Activated T-cell treated with anti-CD3 and anti-CD28 coated beads, Interleukin-2, amount 50 U/mL, for 72 hours (primary cell): Measurements from ENCODE around the gene SORCS3. TPM values are rescaled to one million over a fixed set of nuclear protein-coding genes. Genes with fewer than 3 reads are reported as not detected.

ENCODE experiments used
- ATAC-seq, 2 donors: fragments of 150-1000 bp; cut with Tn5 transposase; replicated peaks in 1 of 2; 2 replicates each; pipeline ENCODE4 v1.10.0; 2021; ENCODE audit warnings: moderate library complexity in 2 of 2, mild to moderate bottlenecking in 1 of 2
- DNase-seq, 2 donors: peaks; one replicate each; pipeline ENCODE4 v3.0.0; 2021 to 2022; ENCODE audit warnings: mixed read lengths in 1 of 2
- H3K27ac Mint-ChIP-seq: one replicate; pipeline ENCODE4 v1.8.0; 2022; ENCODE audit warnings: mild to moderate bottlenecking, moderate library complexity, mixed read lengths
- H3K27me3 Mint-ChIP-seq: one replicate; pipeline ENCODE4 v1.8.0; 2022; ENCODE audit warnings: low read depth, mixed read lengths
- H3K36me3 Mint-ChIP-seq, 2 donors: one replicate each; pipeline ENCODE4 v1.8.0; 2022; ENCODE audit warnings: mixed read lengths in 2 of 2, mild to moderate bottlenecking in 1 of 2; ENCODE audit not compliant: insufficient read depth in 2 of 2
- H3K4me1 Mint-ChIP-seq: one replicate; pipeline ENCODE4 v1.8.0; 2022; ENCODE audit warnings: low read depth, mixed read lengths
- H3K4me3 Mint-ChIP-seq, 2 donors: one replicate each; pipeline ENCODE4 v1.8.0; 2022; ENCODE audit warnings: mild to moderate bottlenecking in 2 of 2, mixed read lengths in 2 of 2, moderate library complexity in 2 of 2
- H3K9me3 Mint-ChIP-seq, 2 donors: one replicate each; pipeline ENCODE4 v1.8.0; 2022; ENCODE audit warnings: mixed read lengths in 2 of 2
- total RNA-seq, 2 donors: library from RNA; stranded (reverse); gene quantifications; one replicate each; pipeline ENCODE4 v1.2.3, GENCODE V29; 2022

SORCS3 gene
- total RNA-seq, 2 donors from 2014 or later, result not detected

DNA sequence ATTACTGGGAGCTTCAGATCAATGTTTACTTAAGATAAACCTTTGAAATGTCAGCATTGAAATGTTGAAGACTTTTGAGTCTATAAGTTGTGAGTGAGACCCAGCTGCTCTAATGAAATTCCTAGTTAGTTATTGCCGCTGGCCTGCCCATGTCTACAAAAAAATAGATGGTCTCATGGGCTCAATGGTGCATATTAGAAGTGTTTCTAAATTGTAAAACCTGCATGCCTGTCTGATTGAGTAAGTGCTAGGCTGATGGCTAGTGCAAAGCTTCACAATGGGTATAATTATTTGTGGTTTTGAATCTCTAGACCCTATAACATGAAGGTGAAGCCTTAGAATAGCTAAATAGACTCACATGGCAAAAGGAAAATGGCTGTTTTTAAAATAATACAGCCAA, 234.5 kb downstream of the SORCS3 start:
- Mint-ChIP-seq H3K9me3 (no peaks in the 10 kb centered on the region), H3K27me3 (no peaks in the 10 kb centered on the region), H3K27ac (no peak overlapping the region), H3K36me3 (no peaks in the 10 kb centered on the region), H3K4me1 (no peaks in the 10 kb centered on the region), H3K4me3 (no peak overlapping the region)
- no peak for DNase-seq
- ATAC-seq, result no peak

DNA sequence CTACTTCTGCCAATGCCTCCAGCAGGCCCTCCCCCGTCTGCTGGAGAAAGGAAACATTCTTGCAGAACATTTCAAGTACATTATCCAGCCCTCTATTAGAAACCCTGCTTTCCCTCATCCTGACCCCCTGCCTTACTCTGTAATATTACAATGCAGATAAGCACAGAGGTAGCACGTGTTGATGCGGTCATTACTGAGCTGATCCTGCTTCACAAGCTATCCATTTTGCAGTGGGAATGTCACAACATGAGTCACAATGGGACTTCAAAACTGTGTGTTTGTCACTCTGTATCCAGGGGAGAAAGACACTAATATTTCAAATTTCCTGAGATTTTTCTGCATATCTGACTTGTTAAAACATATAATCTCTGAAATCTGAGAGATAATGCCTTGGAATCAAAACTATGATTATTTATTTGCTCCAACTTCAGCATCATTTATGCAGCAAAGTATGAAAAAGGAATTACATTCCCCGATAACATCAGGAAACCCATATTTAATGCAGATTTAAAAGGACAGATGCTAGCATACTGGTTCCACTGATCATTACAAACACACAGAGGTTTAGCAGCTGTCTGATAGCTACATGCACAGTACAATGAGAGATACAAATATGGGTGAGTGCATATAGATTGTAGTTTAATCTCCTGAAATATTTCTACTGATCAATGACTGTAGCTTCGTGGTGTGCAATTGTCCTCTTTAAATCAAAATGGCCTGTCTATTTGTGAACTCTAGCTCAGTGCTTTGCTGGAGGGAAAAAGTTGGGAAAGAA, 239.7 kb downstream of the SORCS3 start:
- no peak for ATAC-seq
- DNase-seq, result no peak
- no peaks in the 10 kb centered on the region for H3K27me3 Mint-ChIP-seq
- no peaks in the 10 kb centered on the region for H3K4me1 Mint-ChIP-seq
- H3K9me3 Mint-ChIP-seq, result no peaks in the 10 kb centered on the region
- no peak overlapping the region for H3K27ac Mint-ChIP-seq
- H3K4me3 Mint-ChIP-seq, result no peak overlapping the region
- no peaks in the 10 kb centered on the region for H3K36me3 Mint-ChIP-seq

DNA sequence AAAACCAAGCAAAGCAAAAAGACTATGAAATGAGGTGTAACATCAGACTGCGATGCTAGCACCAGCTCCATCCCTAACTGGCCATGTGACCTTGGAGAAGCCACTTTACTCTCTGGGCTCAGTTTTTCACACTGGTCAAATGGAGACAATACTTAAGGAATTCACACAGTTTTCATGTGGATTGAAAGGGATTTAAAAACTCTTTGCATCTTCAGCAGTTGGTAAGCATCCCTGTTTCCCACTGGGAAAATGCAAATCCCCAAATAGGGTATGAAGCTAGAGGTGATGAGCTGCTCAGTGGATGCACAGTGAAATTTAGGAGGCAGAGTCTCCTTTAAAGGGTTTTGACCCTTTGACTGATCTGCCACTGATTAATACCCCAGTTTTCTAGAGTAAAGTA, 240.7 kb downstream of the SORCS3 start:
- Mint-ChIP-seq H3K4me1 (no peaks in the 10 kb centered on the region), H3K36me3 (no peaks in the 10 kb centered on the region), H3K9me3 (no peaks in the 10 kb centered on the region), H3K4me3 (no peak overlapping the region), H3K27me3 (no peaks in the 10 kb centered on the region), H3K27ac (no peak overlapping the region)
- DNase-seq (no peak), ATAC-seq (no peak)

DNA sequence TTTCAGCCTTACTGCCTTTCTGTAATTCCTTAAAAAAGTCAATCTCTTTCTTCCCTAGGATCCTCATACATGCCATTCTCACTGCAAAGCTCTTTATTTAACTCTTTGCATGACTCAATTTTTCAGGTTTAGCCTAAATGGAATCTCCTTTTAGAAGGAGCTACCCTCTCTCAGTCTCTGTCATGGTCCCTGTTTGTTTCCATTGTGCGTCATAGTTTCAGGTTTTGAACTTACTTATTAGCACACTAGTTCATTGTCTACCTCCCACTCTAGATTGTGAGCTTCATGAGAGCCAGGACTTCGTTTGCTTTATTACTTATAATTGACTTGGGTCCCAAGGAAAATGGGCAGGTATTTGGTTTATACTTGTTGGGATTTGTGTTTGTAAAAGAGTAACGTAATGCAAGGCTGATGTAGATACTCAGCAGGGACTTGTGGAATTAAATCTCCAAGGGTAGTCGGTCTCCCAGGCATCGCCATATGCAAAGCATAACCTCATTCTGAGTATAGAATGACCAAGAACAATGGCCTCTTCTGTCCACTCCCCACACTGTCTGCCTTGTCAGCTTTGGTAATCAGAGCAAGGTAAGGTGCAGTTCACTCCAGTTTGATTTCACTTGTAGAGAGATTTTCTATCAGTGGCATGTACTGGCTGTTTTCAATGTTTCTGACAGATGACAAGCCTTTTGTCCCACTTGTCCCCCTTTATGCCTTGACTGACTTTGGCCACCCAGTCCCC, 252.0 kb downstream of the SORCS3 start:
- H3K27ac Mint-ChIP-seq, result no peak overlapping the region
- no peak for ATAC-seq

DNA sequence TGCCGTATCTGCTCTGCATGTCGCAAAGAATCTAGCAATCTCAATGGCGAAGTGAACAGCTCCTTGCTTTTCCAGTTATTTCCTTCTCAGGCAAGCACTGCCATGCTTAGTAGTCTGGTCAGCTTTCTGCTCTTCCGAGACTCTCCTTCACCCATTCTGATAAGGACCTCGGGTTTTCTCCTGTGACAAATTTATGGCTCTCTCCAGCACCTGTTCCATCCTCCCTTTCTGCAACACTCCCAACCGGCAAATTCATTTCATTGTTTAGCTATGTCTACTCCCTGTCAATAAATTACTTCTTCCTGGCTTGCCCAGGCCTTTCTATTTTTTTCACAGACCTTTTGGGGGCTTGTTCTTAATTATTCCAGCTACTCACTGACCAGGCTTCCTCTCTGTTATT, 252.6 kb downstream of the SORCS3 start:
- peaks cover 5 to 6% of the 10 kb centered on the region in 2 donors for H3K9me3 Mint-ChIP-seq
- no peaks in the 10 kb centered on the region for H3K4me1 Mint-ChIP-seq
- H3K36me3 Mint-ChIP-seq, result peaks cover 4 to 7% of the 10 kb centered on the region in 2 donors
- no peak for DNase-seq
- H3K4me3 Mint-ChIP-seq, result no peak overlapping the region
- H3K27me3 Mint-ChIP-seq, result peaks cover 6% of the 10 kb centered on the region
- no peak for ATAC-seq
- no peak overlapping the region for H3K27ac Mint-ChIP-seq

More for the DNA sequence above, 252.0 kb downstream of the SORCS3 start:
- Mint-ChIP-seq H3K27me3 (peaks cover 6% of the 10 kb centered on the region), H3K9me3 (peaks cover 8% of the 10 kb centered on the region in 2 donors), H3K4me1 (no peaks in the 10 kb centered on the region), H3K36me3 (peaks cover 4 to 7% of the 10 kb centered on the region in 2 donors), H3K4me3 (no peak overlapping the region)
- no peak for DNase-seq

DNA sequence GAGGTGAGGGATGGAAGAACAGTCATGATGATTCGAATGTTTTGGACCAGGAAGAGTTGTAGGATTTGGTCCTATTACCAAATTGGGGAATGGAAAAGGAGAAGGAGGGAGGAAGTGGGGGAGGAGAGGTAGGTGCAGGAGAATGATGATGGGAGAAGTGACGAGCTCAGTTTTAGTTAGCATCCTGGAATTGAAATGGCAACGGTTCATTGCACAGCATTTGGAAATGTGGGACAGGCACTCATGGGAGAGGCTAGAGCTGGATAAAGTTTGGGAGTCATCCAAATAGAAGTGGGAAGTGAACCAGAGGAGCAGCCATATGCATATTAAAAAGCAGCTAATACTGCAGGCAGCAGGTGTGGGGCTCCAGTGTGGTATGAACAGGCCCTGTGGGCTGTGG, 253.6 kb downstream of the SORCS3 start:
- no peak for DNase-seq
- Mint-ChIP-seq H3K4me3 (no peak overlapping the region), H3K27ac (no peak overlapping the region), H3K9me3 (peaks cover 3% of the 10 kb centered on the region in 2 donors), H3K27me3 (peaks cover 6% of the 10 kb centered on the region), H3K4me1 (no peaks in the 10 kb centered on the region), H3K36me3 (peaks cover 2 to 4% of the 10 kb centered on the region in 2 donors)
- ATAC-seq, result no peak

DNA sequence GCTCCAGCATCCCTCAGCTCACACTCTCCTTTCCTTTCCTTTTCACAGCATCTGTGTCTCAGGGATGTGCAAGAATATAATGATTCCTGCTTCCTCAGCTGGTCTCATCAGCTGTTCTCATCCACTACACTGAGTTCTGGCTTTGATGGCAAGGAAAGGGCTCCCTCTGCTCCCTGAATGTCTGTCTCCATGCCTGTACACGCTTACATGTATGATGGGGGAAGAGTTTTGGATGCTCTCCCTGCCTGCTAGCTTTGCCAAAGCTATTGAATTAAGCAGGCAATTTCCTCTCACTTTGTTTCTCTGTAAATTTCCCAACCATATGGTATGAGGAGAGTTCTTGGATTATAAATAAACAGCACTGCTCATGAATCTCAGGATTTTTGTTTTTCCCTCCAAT, 254.5 kb downstream of the SORCS3 start:
- Mint-ChIP-seq H3K9me3 (peaks cover 0 to 3% of the 10 kb centered on the region in 2 donors), H3K4me3 (no peak overlapping the region), H3K27ac (no peak overlapping the region), H3K36me3 (peaks cover 1 to 2% of the 10 kb centered on the region in 2 donors), H3K4me1 (no peaks in the 10 kb centered on the region), H3K27me3 (peaks cover 6% of the 10 kb centered on the region)
- no peak for ATAC-seq
- DNase-seq, result no peak

DNA sequence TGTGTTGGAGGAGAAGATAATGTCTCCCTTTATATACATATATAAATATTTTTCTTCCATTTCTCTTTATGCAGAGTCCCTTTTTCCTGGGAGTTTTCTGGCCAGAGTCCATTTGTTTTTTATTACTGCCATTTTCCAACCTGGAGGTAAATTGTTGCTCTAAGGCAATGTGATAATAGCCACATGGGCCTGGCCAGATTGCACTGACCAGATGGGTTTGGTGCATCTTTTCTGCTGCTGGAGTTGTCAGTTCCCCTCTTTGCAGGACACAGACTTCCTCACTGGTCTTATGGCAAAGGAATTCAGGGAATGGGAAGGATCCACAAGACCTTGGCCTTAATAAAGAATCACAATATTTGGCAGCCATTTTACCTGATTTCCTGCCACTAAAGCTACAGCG, 254.9 kb downstream of the SORCS3 start:
- Mint-ChIP-seq H3K4me3 (no peak overlapping the region), H3K27me3 (peaks cover 6% of the 10 kb centered on the region), H3K36me3 (peaks cover 0 to 2% of the 10 kb centered on the region in 2 donors)

DNA sequence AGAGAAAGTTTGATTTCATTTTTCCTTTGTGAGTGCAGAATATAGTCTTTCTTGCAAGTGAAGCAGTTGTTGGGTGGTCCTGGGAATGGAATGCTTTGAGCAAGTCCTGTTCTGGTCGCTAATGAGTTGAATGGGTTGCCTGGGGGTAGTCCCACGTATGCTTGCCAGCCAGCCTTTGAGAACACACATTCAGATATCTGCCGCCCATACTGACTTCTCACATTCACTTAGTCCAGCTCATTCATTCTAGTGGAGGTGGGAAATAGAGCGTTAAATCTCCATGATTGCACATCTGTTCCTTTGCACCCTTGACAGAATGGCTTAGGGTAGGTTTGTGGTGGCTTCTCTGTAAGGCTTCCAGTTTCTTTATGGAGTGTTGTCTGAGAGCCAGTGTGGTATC, 256.6 kb downstream of the SORCS3 start:
- no peak for ATAC-seq
- peaks cover 0 to 2% of the 10 kb centered on the region in 2 donors for H3K9me3 Mint-ChIP-seq
- H3K4me3 Mint-ChIP-seq, result no peak overlapping the region
- peaks cover 6% of the 10 kb centered on the region for H3K27me3 Mint-ChIP-seq
- DNase-seq, result no peak
- peaks cover 0 to under 1% of the 10 kb centered on the region in 2 donors for H3K36me3 Mint-ChIP-seq
- H3K27ac Mint-ChIP-seq, result no peak overlapping the region
- no peaks in the 10 kb centered on the region for H3K4me1 Mint-ChIP-seq

More for the DNA sequence above, 254.9 kb downstream of the SORCS3 start:
- DNase-seq, result no peak
- Mint-ChIP-seq H3K4me1 (no peaks in the 10 kb centered on the region), H3K27ac (no peak overlapping the region), H3K9me3 (peaks cover 0 to 3% of the 10 kb centered on the region in 2 donors)
- no peak for ATAC-seq

DNA sequence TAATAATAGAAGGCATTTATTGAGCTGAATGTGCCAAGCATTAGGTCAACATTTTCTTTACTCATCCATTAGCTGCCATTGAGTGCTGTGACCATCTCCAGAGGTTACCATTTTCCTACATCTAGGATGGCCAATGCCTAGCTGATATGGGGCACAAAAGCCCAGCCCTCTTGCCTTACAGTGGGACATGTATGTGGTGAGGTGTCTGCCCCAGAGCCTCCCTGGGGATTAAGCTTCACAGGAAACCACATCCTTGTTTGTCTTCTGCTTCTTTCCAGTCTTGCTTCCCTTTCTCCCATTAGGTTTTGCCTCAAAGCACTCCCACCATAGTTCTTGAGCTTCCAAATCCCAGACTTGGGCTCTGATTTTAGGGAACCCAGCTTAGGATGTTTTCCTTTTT, 258.7 kb downstream of the SORCS3 start:
- Mint-ChIP-seq H3K4me3 (no peak overlapping the region), H3K27me3 (peaks cover 6% of the 10 kb centered on the region), H3K36me3 (no peaks in the 10 kb centered on the region), H3K27ac (no peak overlapping the region), H3K4me1 (no peaks in the 10 kb centered on the region), H3K9me3 (no peaks in the 10 kb centered on the region)
- DNase-seq, result no peak
- no peak for ATAC-seq

DNA sequence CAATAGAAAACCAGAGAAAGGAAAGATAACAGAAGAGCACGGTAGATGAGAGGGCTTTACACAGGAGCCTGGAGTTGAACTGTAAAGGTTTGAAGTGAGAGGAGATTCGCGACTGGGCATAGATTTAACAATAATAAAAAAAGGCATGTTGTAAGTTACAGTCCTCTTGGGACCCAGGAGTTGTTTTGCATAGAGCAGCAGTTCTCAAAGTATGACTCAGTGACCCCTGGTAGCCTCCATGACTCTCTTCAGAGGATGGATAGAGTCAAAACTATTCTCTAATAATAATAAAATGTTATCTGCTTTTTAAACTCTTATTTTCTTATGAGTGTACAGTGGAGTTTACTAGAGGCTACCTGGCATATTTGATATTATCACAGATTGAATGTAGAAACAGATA, 262.3 kb downstream of the SORCS3 start:
- Mint-ChIP-seq H3K36me3 (no peaks in the 10 kb centered on the region), H3K27ac (no peak overlapping the region), H3K4me1 (no peaks in the 10 kb centered on the region), H3K4me3 (no peak overlapping the region), H3K27me3 (no peaks in the 10 kb centered on the region), H3K9me3 (no peaks in the 10 kb centered on the region)
- ATAC-seq (no peak), DNase-seq (no peak)

DNA sequence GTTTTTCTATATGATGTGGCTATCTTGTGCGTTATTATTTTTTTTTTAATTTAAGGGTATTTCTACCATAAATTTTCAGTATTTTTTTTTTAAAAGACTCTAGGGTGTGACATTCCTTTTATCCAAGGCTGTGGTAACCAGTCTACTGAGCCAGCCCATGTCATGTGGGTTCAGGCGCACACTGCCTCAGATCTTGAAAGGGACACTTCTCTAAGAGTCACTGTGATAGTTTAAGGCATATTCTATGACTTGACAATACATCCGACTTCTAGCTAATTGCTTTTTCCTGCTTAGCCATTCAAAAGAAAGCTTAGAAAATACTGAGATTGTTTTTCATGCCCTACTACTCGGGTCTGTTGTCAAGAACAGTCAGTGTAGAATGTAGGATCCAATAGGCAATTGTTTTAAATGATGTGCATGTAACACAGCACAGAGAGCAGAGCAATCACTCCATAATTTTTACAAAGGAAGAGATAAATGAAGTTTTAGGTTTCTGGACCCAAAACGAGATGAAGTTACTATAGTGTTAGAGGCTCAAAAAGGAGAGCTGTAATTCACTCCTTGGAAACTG, 263.7 kb downstream of the SORCS3 start:
- no peak for ATAC-seq

DNA sequence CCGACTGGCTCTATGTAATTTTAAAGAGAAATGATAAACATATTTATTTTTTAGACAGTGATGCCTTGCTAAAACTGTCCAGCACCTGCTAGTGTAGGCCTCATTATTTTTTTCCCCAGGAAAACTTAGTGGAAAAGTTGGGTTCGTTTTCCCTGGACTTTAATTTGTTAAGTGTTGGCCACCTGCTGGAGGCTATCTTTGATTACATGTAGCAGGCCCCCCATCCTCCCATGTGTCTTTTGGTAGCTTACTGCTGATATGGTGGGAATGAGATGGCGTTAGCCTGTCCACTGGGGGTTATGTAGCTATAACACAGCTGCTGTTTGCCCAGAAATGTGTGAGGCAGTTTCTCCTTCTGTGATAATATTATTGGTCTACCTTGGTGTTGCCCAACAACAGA, 265.0 kb downstream of the SORCS3 start:
- Mint-ChIP-seq H3K36me3 (no peaks in the 10 kb centered on the region), H3K4me3 (no peak overlapping the region), H3K27me3 (no peaks in the 10 kb centered on the region), H3K27ac (no peak overlapping the region), H3K4me1 (no peaks in the 10 kb centered on the region), H3K9me3 (no peaks in the 10 kb centered on the region)
- DNase-seq, result no peak
- ATAC-seq, result no peak

More for the DNA sequence above, 263.7 kb downstream of the SORCS3 start:
- no peaks in the 10 kb centered on the region for H3K9me3 Mint-ChIP-seq
- no peaks in the 10 kb centered on the region for H3K36me3 Mint-ChIP-seq
- H3K4me1 Mint-ChIP-seq, result no peaks in the 10 kb centered on the region
- DNase-seq, result no peak
- no peaks in the 10 kb centered on the region for H3K27me3 Mint-ChIP-seq
- no peak overlapping the region for H3K4me3 Mint-ChIP-seq
- no peak overlapping the region for H3K27ac Mint-ChIP-seq
